RWPE2 (cell line): ENCODE data around the gene LIPG.

Experiments
- ATAC-seq: fragments of 200-7000 bp; cut with Tn5 transposase; 3 replicates; pipeline ENCODE4 v1.9.1; 2021; ENCODE audit warnings: low read depth
- DNase-seq: peaks from one replicate; pipeline ENCODE4 v3.0.0-alpha.2; 2020; ENCODE audit warnings: low spot score
- H3K27ac ChIP-seq: fragments of 450-650 bp; 2 replicates; pipeline ENCODE4 v1.5.1; 2017; ENCODE audit warnings: mild to moderate bottlenecking; ENCODE audit not compliant: poor library complexity, severe bottlenecking
- H3K27me3 ChIP-seq: fragments of 250-450 bp; sonication (Bioruptor Pico); 2 replicates; pipeline ENCODE4 v1.5.1; 2021; ENCODE audit warnings: mild to moderate bottlenecking, moderate library complexity; ENCODE audit not compliant: insufficient read depth, poor library complexity, severe bottlenecking
- H3K36me3 ChIP-seq: fragments of 250-450 bp; sonication (Bioruptor Pico); 2 replicates; pipeline ENCODE4 v1.5.1; 2020; ENCODE audit warnings: low read depth, mild to moderate bottlenecking, moderate library complexity
- H3K4me1 ChIP-seq: fragments of 250-450 bp; sonication (Bioruptor Pico); 2 replicates; pipeline ENCODE4 v1.5.1; 2021; ENCODE audit warnings: mild to moderate bottlenecking, moderate library complexity; ENCODE audit not compliant: insufficient read depth, poor library complexity, severe bottlenecking
- H3K4me3 ChIP-seq: fragments of 250-450 bp; sonication (Bioruptor Pico); 2 replicates; pipeline ENCODE4 v1.5.1; 2021; ENCODE audit warnings: mild to moderate bottlenecking, moderate library complexity; ENCODE audit not compliant: severe bottlenecking
- H3K9me3 ChIP-seq: fragments of 250-450 bp; sonication (Bioruptor Pico); 2 replicates; pipeline ENCODE4 v1.5.1; 2021; ENCODE audit warnings: mild to moderate bottlenecking, moderate library complexity; ENCODE audit not compliant: severe bottlenecking
- CTCF ChIP-seq: fragments of 450-650 bp; IDR thresholded peaks from one replicate; pipeline ENCODE4 v1.5.1; 2017; ENCODE audit warnings: mild to moderate bottlenecking, moderate library complexity; ENCODE audit not compliant: poor library complexity, severe bottlenecking

LIPG gene

DNA sequence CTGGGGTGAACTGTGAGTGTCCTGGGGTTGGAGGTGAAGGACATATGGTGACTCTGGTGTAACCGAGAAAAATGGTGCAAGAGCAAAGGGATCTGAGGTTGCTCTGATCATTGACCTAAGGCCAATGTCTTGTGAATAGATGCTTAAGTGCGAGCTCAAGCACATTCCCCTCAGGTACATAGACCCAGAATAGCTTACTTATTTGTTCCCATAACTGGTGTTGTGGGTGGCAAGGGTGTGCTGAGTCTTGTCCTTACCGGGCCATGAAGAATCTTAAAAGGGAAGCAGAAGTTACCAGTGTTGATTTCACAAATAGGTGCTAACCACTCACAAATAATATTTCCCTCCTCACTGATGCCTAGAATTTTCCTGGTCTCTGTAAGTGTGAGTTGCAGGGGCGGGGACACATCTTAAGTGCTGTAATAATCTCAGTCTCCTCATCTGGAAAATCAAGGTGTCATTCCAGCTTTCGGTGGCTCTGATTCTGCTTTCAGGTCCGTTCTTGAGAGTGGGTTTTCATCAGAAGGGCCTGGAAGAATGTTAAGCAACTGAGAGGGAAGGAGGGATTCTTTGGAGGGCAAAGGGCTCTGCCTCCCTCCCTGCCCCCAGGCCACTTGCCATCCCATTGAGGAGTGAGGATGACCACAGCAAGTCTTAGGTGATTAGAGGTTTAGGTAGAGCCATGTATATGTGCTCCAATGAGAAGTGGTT is 54.9 kb downstream of the LIPG start:
- H3K27ac ChIP-seq: no peak overlapping the region
- H3K36me3 ChIP-seq: no peaks in the 10 kb centered on the region
- peaks cover 9% of the 10 kb centered on the region for H3K4me1 ChIP-seq
- ATAC-seq (no peak), DNase-seq (no peak)
- H3K4me3 ChIP-seq: no peak overlapping the region
- H3K9me3 ChIP-seq: no peaks in the 10 kb centered on the region
- no peaks in the 10 kb centered on the region for H3K27me3 ChIP-seq
- no peak for TF ChIP-seq CTCF

GRCh38 chr18:49617329-49617695 is 55.5 kb downstream of the LIPG start:
- ATAC-seq (no peak), DNase-seq (no peak)
- Histone ChIP-seq H3K27me3 (no peaks in the 10 kb centered on the region), H3K9me3 (no peaks in the 10 kb centered on the region), H3K4me3 (no peak overlapping the region), H3K4me1 (peaks cover 9% of the 10 kb centered on the region), H3K27ac (no peak overlapping the region), H3K36me3 (no peaks in the 10 kb centered on the region)
- TF ChIP-seq CTCF: no peak

DNA sequence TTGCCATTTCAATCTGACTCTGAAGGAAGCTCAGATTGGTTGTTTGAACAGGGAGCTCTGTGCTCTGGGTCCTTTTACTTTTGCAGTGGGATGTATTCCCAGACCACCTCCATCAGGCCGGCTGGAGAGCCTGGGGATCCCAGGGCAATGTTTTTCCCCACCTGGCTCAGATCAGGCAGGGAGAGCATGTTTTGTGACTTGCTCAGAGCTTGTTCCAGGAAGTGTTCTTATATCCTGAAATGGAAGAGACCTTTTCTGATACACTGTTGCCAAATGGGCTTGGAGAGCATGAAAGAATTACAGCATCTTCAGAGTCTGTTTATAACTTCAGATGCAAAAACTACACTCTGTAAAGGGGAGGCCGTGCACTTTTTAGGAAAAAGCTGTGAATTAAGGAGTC is 56.0 kb downstream of the LIPG start:
- DNase-seq: no peak
- Histone ChIP-seq H3K4me3 (no peak overlapping the region), H3K9me3 (no peaks in the 10 kb centered on the region), H3K27me3 (no peaks in the 10 kb centered on the region), H3K27ac (no peak overlapping the region), H3K36me3 (no peaks in the 10 kb centered on the region), H3K4me1 (peaks cover 9% of the 10 kb centered on the region)
- TF ChIP-seq CTCF: no peak
- no peak for ATAC-seq

DNA sequence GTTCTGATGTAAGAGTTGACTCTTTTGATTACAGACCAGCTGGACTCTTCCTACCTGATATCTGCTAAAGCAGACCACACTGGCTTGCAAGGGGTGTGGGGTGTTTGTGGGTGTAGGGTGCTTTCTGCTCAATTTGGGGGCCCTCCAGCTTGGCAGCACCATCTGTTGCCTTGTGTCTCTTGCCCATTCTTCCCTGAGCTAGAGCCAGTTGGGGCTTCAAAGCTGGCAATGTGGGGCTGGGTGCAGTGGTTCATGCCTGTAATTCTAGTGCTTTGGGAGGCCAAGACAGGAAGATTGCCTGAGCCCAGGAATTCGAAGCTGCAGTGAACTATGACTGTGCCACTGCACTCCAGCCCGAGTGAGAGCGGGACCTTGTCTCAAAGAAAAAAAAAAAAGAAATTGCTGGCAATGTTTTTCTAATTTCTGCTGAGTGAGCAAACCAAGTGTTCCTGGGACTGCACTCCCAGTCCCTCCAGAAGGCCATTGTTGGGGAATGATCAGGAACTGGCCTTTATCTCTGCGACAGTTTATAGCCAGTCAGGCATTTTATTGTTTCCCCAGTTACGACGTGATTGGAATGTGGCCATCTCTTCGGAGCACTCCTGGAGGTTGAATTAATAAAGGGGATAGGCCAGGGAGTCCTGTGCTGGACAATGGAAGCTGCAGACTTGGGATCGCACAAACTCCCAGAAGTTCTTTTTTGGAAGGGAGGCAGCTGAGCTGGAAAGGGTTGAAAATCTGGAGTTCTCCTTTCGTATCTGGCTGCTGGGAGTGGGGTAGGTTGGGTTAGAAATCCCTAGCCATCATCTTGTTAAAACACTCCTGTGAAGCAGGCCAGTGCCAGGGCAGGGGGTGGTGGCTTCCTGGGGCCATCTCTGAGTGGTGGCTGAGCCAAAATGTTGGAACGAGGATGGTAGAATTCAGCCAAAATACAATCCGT is 57.2 kb downstream of the LIPG start:
- Histone ChIP-seq H3K4me1 (peaks cover 4% of the 10 kb centered on the region), H3K27ac (no peak overlapping the region), H3K9me3 (no peaks in the 10 kb centered on the region), H3K36me3 (no peaks in the 10 kb centered on the region), H3K27me3 (no peaks in the 10 kb centered on the region), H3K4me3 (no peak overlapping the region)
- DNase-seq (no peak), ATAC-seq (no peak)
- TF ChIP-seq CTCF: no peak

GRCh38 chr18:49619801-49620200 is 57.9 kb downstream of the LIPG start:
- no peak for TF ChIP-seq CTCF
- H3K36me3 ChIP-seq: no peaks in the 10 kb centered on the region
- H3K4me1 ChIP-seq: peaks cover 3% of the 10 kb centered on the region
- H3K4me3 ChIP-seq: no peak overlapping the region
- ATAC-seq: 0 out of 3 replicates have a peak, but pooled peaks have one; percentile 42
- no peak overlapping the region for H3K27ac ChIP-seq
- no peaks in the 10 kb centered on the region for H3K9me3 ChIP-seq
- no peaks in the 10 kb centered on the region for H3K27me3 ChIP-seq
- no peak for DNase-seq
